Left ventricle myocardium superior (tissue), 1 donor: ENCODE results near the gene KIAA0232. TPM values are rescaled to one million over a fixed set of nuclear protein-coding genes. Genes with fewer than 3 reads are reported as not detected.

Experiments used
- ATAC-seq: fragments of 200-7000 bp; cut with Tn5 transposase; one replicate; pipeline ENCODE4 v1.9.1; 2020; ENCODE audit warnings: mild to moderate bottlenecking, moderate library complexity
- DNase-seq: peaks from one replicate; pipeline ENCODE4 v3.0.0-alpha.2; 2020
- intact Hi-C: fragments of 100-400 bp; cut with micrococcal nuclease; formaldehyde crosslinking; loops from one replicate; pipeline ENCODE4 v1.11.0; 2022
- total RNA-seq: library from RNA; stranded (reverse); fragmentation: NEBNext Ultra II Directional; extraction: Animal tissue kit (Norgen Biotek cat#: 25700); gene quantifications from one replicate; pipeline ENCODE4 v1.2.1, GENCODE V29; 2021
- donor health status: DM: no; HTN: yes; CAD: no; lungs with severe emphysema.

The KIAA0232 gene
- total RNA-seq, 1 donor from 2014 or later = 79.8 TPM

DNA sequence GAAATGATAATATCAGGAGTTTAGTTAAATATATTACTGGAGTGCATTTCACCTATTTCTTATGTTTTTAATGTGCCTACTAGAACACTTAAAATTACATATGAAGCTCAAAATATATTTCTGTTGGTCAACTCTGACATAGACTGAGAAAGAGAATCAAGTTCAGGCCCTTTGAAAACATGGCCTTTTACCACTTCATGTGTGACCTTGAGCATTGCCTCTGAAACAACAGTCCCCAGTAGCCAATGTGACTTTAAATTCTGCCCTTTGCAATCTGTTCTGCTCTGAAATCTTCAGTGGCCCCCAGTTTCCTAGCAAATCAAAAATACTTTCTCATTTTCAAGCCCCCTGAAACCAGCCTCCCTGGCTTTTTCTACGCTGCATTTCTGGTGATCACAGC, 77.0 kb downstream of the KIAA0232 start:
- ATAC-seq (peak; percentile 21), DNase-seq (no peak)
- intact Hi-C loops = no loop called here

DNA sequence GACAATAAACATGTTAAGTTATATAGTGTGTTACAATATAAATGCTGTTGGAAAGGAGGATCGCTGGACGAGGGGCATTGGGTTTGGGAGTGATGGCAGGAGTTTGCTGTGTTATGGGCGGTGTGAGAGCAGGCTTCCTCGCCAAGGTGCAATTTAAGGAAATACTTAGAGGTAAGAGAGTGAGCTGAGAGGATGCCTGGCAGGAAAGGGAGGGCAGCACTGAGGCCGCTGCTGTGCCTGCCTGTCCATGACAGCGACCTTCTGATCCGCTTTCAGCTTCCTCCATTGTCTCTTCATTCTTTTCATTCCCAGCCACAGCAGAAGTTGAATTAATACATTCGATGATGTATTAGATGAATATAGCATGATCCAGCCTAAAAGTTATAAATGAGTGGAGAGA, 85.9 kb downstream of the KIAA0232 start:
- ATAC-seq (no peak), DNase-seq (no peak)
- intact Hi-C loops = no loop called here

DNA sequence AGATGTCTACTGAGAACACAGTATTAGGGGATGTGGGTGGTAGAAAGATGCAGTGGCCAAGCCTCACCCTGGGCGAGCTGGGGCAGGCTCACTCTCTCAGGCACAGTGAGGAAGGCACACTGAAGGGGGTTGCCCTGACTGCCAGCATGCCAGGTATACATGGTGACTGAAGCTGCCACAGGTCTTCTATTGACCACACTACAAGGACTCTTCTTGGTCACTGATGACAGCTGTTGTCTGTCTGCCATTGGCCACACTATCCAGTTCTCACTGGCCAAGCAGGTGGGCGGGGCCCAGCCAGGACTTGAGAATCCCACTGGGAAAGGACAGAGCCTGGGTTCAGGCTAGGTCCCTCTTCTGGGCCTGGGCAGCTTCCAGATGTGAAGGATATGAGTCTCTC, 87.4 kb downstream of the KIAA0232 start:
- ATAC-seq = peak; percentile 59
- intact Hi-C loops = loop anchor here (5.0 kb wide), 1 partner anchor 153 kb away; the partner anchor contains the start of gene BLOC1S4
- DNase-seq = peak; percentile 70

DNA sequence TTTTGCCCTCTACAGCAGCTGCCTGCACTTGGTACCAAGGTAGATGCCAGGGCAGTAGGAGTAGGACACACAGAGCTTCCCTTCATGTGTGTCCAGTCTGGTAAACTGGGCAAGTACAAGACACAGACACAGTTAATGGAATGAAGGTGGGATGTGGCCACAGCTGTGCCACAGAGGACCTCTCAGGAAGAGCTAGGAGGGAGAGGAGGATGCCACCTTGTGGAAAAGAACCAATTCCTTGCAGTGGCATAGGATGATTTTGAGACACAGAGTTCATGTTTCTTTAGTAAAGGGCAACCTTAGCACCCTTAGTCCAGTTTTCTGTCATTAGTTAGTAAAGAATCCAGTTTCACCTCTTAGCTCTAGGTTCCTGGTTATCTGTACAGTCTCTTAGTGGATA, 90.8 kb downstream of the KIAA0232 start:
- DNase-seq = no peak
- intact Hi-C loops = loop anchor here (5.0 kb wide), 1 partner anchor 156 kb away; the partner anchor contains the start of gene BLOC1S4
- no peak for ATAC-seq

DNA sequence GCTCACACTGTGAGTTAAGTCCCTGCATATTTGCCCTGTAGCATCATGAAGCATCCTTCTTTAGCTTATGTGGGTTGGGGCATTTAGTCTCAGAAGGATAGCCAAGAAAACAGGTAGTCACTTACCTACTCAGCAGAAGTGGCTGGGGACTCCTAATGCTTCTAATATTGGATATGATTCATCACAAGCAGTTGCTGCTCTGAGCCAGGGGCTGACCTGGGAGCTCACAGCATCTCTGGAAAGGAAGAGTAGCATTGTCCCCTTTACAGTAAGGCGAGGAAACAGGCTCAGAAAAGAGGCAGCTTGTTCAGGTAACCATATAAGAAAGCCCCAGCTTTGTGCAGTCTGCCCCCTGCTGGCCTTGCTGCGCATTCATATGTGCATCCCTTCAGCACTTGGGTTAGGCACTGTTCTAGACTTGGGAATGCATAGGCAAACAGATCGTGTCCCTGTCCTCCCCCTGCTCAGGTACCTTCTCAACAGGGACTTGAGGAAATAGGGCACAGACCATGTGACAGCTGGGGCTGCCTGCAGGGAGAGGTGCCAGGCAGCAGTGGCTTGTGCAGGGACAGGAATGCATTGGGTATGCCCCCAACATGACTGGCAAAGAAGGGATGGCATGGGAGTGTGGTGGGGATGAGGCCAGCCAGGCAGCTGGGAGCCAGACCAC, 91.4 kb downstream of the KIAA0232 start:
- intact Hi-C loops = loop anchor here (5.0 kb wide), 1 partner anchor 157 kb away; the partner anchor contains the start of gene BLOC1S4
- ATAC-seq (peak; percentile 63), DNase-seq (peak; percentile 86)

DNA sequence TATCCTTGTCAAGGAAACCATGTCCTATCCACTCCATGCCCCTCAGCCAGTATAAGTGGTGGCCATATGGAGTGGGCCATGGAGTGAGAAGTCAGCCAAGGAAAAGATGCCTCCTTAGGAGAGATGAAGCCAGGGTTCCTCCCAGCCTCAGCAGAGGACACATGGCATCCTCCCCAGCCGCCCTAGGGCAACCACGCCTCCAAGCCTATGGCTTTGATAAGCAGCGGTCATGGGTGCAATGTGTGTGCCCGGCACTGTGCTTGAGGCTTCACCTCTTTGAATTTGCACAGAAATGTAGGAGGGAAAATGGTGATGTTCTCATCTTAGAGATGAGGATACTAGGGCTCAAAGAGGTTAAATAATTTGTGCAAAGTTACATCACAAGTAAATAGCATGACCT, 92.5 kb downstream of the KIAA0232 start:
- ATAC-seq = peak; percentile 2
- intact Hi-C loops = loop anchor here (5.0 kb wide), 1 partner anchor 158 kb away; the partner anchor contains the start of gene BLOC1S4
- DNase-seq = no peak

DNA sequence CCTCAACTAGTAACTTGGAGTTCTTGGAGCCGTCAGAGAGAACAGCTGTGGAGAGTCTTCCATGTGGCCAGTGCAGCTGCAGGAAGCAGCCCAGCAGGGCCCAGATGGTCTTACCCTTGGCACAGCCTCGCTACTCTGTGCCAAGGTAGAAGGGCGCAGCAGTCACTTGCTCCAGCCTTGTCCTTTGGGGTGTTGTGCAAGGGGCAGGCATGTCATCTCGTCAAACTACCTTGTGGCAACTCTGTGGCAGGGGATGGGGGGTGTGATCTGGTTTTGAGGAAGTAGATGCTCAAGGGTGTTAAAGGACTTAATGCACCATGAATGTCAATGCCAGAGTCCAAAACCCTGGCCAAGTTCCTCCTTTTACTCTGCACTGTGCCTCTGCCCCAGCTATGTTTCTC, 92.9 kb downstream of the KIAA0232 start:
- intact Hi-C loops = no loop called here
- ATAC-seq = peak; percentile 79
- peak; percentile 57 for DNase-seq

DNA sequence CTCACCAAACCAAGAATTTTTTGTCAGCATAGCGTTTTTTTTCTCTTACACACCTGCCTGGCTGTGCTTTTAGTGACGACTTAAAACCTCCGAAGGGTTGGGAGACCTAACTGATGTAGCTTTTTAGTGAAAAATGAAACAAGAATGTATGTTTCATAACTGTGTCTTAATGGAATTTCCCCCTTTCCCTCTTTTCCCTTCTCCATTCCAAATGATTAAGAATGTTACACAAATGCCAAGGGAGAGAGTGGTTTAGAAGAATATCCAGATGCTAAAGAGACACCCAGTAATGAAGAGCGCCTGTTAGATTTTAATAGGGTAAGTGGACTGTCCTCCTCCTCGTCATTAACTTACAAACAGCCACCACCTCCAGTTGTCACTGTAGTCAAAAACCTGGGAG, 93.9 kb downstream of the KIAA0232 start:
- intact Hi-C loops = no loop called here
- no peak for ATAC-seq
- no peak for DNase-seq

DNA sequence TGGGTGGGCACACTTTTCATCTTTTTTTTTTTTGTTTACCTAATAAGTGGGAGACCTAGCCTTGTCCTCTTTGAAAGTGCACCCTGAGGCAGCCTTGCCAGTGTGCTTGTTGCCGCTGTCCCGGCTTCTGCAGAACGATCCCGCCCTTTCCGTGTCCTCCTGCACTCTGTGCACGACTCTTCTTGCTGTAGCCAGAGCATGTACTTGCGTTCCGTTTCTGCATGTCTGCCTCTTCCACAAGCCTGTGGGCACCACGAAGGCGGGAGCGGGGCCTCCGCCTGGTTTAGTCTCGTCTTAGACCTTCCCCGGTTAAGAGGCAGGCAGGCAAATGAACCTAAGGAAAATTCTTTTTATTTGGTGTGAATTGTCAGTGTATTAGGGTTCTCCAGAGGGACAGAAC, 94.5 kb downstream of the KIAA0232 start:
- ATAC-seq (no peak), DNase-seq (no peak)
- intact Hi-C loops = no loop called here

DNA sequence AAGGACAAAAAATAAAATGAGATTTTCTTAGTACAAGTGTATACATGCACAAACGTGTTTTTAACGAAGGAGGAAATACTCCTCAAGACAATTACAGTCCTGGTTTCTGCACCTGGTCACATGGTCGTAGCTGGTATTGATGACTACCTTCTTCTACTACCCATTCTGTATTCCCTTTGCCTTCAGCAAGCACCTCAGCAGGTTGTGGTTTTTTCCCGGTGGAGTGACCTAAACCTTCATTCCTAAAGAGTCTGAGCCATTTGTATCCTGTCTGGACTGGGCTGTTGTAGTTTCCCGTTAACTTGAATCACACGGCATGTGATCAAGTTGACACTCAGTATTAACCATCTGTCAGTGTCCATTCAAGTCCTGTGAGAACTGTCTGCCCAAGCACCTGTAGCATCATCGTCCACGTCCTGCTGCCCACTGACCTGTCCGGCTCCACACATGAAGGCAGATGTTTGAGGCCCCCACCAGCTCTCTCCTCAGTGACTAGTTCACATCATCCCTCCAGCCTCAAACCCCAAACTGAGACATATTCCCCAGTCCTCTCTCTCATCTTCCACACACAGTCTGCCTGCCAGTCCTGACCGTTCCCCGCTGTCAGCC, 96.0 kb downstream of the KIAA0232 start:
- DNase-seq (no peak), ATAC-seq (no peak)
- intact Hi-C loops = no loop called here

DNA sequence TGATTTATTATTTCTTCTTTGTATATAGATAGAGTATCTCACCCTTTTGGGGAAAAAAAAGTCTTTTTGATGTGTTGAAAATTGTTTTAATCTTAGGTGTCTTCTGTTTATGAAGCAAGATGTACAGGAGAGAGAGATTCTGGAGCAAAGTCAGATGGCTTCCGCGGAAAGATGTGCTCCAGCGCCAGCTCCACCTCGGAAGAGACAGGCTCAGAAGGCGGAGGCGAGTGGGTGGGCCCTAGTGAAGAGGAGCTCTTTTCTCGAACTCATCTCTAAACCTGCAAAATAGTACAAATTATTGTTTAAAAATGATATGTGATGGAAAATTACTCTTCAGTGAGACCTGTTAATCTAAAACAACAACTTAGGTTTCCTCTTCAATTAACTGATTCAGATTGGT, 98.2 kb downstream of the KIAA0232 start:
- ATAC-seq = no peak
- intact Hi-C loops = no loop called here
- no peak for DNase-seq

DNA sequence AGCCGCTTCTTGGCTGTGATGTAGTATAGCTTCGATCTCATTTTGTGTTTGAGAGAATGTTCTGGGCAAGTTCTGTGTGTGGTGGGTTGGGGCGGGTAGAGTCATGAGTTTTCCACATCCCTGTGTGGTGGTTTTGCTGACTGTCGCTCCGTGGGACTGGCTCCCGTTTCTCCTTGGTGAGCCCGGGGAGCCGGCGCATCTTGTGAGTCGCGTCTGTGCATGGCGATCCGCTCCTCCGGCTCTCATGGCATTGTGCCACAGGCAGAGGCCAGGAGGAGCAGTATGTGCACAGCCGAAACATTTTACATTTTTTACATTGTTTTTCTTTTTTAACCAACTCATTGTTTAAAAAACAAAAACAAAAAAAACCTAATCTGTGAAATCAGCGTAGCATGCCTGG, 99.4 kb downstream of the KIAA0232 start:
- DNase-seq (no peak), ATAC-seq (no peak)

DNA sequence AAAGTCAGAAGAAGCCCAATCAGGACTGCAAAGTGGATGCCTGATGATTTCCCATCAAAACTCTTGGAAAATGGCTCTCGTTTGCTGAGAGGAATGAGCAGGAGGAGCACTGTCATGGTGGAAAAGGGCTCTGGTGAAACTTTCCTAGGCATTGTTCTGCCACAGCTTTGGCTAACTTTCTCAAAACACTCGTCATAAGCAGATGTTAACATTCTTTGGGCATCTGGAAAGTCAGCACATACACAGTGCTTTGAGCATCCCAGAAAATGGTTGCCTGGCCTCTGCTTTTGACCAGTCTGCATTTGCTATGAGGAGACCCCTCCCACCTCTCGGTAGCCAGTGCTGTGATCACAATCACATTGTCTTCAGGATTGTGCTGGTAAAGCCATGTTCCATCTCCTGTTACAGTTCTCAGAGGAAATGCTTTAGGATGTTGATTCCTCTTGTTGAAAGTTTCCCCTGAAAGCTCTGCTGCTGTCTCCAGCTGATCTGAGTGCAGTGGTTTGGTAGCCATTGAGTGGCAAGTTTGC, 101.9 kb downstream of the KIAA0232 start:
- DNase-seq (no peak), ATAC-seq (no peak)
- intact Hi-C loops = no loop called here

More for the DNA sequence above, 99.4 kb downstream of the KIAA0232 start:
- intact Hi-C loops = no loop called here

DNA sequence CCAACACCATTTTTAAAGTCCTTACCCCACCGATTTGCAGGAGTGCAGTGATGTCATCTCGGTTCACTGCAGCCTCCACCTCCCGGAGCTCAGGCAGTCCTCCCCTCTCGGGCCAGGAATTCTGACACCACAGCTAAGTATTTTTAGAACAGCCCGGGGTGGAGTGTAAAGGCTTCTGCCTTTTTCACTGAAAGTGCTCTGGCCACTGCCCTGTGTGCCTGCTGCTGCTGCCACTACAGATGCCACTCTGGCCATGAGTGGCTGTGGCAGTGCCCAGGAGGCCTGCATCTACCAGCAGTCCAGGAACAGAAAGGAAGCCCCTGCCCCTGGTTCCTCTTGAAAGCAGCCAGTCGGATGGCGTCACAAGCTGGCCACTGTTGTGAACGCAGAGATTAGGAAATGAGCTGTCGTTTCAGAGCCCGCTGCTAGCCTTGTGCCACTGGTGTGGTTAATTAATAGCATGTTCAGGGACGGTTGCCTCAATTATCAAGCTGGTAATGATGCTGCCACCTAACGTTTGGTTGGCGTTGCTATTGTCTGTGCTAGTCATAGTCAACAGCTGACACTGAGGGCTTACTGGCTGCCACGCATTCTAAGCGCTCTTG, 103.5 kb downstream of the KIAA0232 start:
- ATAC-seq = peak; percentile 86
- DNase-seq = peak; percentile 76
- intact Hi-C loops = no loop called here

DNA sequence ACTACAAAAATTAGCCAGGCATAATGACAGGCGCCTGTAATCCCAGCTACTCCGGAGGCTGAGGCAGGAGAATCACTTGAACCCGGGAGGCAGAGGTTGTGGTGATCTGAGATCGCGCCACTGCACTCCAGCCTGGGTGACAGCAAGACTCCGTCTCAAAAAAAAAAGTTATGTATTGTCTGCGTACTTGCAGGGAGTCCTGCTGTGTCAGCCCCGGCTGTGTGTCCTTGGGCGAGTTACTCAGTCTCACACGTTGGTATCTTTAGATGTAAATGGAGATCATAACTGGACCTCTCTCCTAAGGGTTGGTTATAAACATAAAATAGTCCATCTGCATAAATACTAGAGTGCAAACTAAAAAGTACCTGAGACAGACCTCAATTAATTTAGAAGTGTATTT, 104.4 kb downstream of the KIAA0232 start:
- intact Hi-C loops = no loop called here
- no peak for ATAC-seq

DNA sequence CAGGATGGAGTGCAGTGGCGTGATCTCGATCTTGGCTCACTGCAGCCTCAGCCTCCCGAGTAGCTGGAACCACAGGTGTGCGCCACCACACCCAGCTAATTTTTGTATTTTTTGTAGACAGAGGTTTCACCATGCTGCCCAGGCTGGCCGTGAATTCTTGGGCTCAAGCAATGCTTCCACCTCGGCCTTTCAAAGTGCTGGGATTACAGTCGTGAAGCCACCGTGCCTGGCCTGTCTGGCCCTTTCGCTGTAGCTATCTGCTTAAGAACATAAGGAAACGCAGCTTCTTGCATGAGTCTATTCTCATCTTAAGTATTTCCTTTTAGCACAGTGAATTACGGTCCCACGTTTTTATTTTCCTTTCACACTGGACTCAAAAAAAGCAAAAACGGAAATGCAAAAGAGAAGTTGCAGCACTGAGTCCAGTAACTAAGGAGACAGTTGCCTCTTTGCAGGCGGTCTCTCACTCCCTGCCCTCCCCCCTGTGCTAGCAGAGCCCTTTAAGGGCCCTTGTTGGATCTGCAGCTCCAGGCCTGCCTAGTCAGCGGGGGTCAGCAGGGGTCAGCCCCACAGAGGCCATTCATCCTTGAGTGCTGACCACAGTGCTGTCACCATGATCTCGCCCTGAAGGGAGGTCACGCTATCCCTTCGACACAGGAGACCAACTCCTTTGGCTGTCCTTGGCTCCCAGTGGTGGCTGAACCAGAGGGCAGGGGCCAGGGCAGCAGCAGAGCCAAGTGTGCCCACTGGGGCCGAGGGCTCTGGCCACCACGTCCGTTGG, 105.3 kb downstream of the KIAA0232 start:
- intact Hi-C loops = no loop called here
- DNase-seq (peak; percentile 66), ATAC-seq (peak; percentile 4)

More for the DNA sequence above, 104.4 kb downstream of the KIAA0232 start:
- no peak for DNase-seq

DNA sequence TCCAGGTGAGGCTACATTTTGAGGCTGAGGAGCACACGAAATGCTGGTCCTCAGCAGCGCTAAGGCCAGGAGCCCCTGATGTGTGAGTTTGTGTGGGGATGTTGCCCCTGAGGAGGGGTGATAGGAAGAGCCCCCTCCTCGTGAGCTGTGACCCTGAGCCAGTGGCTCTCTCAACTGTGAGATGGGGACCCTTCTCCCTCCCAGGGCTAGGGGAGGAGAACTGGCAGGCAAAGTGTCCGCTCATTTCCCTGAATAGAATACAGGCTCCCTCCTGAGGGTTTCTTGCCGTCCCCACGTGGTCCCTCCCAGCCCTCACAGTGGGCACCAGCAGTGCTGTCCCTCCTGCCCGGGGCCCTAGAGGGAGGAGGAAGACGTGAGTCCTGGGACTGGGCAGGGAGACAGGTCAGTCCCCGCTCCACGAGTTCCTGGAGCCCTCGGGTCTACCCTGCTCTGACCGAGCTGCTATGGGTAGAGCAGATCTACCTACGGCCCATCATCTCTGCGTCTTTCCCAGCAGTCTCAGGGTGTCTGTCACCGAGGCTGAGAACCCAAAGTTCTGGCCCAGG, 106.1 kb downstream of the KIAA0232 start:
- ATAC-seq = no peak
- intact Hi-C loops = no loop called here
- no peak for DNase-seq

DNA sequence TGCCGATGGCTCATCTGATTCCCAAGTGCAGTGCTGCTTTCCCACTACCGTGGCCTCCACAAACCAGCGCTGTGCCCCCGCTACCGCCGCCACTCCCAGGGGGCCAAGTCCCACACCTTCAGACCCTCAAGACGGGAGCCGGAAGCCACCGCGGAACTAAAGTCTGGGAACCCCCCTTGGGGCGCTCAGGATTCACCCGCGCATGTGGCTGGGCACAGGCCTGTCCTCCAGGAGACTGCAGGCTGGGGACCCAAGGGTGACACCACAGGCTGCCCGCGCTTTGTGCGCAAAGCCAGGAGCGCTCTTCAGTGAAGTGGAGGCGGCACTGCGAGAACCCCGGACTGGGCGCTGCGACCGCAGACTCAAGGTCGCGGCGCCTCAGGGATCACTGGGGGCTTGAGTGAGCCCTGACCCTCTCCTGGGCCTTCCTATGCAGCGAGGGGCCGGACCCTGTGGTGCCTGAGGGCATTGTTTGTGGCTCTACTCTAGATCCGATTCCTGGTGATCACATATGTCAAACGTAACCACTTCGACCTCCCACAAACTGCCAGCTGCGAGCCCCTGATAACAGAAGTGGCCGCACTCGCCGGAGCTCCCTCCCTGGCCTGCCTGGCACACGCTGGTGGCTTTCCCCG, 106.7 kb downstream of the KIAA0232 start:
- intact Hi-C loops = no loop called here
- peak; percentile 52 for DNase-seq
- ATAC-seq = peak; percentile 8
